Amygdala (tissue), 56 donors: ENCODE data around the gene DPF3.

Source experiments
- DNase-seq, 56 donors: peaks; one replicate each; lab custom pipeline; 2025; lab: John Stamatoyannopoulos, UW

Gene DPF3

DNA sequence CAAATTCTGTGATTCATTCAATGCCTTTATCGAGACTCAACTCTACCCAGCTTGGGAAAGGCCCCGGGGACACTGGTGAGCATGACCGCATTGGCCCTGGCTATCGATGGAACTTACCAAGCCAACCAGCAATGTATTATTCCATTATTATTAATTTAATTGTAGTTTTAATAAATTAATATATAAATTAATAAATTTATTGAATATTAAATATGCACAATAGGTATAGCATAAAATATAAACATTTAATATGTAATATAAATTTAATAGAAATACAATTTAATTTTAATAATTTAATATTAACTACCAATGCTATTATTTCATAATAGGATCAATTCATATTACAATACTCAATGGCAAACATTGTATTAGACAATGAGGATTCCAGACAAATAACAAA is 163.4 kb downstream of the DPF3 start:
- no peak for DNase-seq

GRCh38 chr14:72726444-72726843 is 167.5 kb downstream of the DPF3 start:
- peak in 4 of 56 donors; percentile 11 to 32 (median 24) for DNase-seq

GRCh38 chr14:72723858-72724530 is 169.9 kb downstream of the DPF3 start:
- peak in 1 of 56 donors; percentile 12 for DNase-seq

- no peak for DNase-seq
Observed at GRCh38 chr14:72722201-72722785, 171.6 kb downstream of the DPF3 start.

GRCh38 chr14:72721083-72721482 is 172.8 kb downstream of the DPF3 start:
- DNase-seq, result no peak

DNA sequence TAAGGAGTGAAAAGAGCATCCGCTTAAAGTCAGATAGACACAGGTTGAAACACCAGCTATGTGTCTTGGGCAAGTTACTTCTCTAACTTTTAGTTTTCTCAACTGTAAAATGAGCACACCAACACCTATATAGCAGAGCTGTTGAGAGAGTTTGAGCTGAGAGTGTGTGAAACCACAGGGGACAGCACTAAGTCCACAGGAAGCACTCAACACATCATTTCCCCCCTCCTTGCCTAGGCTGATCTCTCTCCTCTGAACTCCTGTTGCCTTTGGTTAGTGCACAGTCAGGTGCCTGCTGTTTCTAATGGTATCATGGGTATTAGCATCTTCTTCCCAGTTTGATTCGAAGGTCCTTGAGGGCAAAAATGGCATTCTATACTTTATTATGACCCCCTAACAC is 176.7 kb downstream of the DPF3 start:
- DNase-seq, result no peak

DNA sequence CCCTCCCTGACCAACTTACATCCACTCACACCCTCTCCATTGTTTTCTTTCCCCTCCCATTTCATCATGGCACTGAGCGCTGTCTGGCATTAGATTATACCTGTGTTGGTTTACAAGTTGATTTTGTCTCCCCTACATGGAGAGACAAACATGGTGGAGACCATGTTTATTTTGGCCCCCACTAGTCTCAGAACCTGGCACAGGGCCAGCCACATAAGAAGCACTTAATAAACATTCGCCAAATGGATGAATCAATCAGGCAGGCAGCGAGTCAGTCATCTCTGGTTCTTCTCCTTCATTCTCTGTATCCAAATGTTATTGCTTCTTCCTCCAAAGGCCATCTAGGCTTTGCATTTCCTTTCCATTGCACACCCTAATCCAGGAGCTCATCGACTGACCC is 177.4 kb downstream of the DPF3 start:
- DNase-seq, result no peak

GRCh38 chr14:72715850-72716228 is 178.1 kb downstream of the DPF3 start:
- peak in 6 of 56 donors; percentile 13 to 72 (median 29) for DNase-seq

DNA sequence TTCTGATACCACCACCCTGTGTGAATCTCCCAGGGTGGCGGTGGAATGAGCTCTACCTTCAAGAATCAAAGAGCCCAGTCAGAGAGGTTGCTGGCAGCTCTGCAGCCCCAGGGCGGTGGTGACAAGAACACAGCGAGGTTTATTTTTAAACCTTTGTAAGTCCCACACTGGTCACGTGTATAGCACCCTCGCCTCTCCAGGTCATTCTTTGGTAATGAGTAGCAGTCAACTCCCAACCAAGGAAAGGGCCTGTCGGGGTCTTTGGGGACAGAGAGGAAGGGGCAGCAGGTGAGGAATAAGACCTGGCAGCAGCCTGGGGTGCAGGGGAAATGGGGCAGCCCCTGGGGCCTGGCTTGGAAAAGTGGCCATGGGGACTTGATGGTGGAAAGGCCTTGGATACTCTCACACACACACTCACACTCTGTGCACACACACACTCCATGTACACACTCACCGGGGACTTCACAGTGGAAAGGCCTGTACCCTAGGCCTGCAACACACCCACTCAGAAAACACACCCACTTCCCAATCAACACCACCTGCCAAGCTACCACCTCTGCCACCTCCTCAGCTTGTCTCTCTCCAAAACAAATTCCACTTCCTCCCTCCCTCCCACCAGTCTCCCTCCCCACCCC is 178.6 kb downstream of the DPF3 start:
- peak in 10 of 56 donors; percentile 12 to 72 (median 23) for DNase-seq

- DNase-seq, result peak in 1 of 56 donors; percentile 25
Observed at GRCh38 chr14:72714871-72715214, 179.1 kb downstream of the DPF3 start.

- no peak for DNase-seq
Observed at GRCh38 chr14:72714094-72714493, 179.8 kb downstream of the DPF3 start.

DNA sequence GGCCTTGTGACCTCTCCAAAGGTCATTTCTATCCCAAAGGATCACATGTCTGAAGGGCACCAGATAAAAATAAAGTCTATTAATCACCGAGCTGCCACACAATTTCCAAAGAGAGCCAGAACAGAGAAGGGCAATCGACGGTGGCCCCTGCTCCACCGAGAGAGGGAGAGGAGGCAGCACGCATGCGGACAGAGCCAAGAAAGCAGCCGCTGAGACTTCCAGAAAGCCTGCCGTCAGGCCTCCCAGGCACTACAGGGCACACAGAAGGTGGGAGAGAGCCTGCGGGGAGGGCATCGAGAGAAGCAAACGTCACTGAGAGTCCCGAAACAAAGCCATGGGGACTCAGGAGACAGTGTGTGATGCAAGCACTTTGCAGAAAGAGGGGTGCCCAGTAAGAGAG is 182.0 kb downstream of the DPF3 start:
- DNase-seq, result peak in 1 of 56 donors; percentile 16

GRCh38 chr14:72709916-72710611 is 183.8 kb downstream of the DPF3 start:
- peak in 2 of 56 donors; percentile 29 to 57 for DNase-seq

- peak in 45 of 56 donors; percentile 17 to 78 (median 43) for DNase-seq
Observed at GRCh38 chr14:72708708-72709475, 185.0 kb downstream of the DPF3 start.

DNA sequence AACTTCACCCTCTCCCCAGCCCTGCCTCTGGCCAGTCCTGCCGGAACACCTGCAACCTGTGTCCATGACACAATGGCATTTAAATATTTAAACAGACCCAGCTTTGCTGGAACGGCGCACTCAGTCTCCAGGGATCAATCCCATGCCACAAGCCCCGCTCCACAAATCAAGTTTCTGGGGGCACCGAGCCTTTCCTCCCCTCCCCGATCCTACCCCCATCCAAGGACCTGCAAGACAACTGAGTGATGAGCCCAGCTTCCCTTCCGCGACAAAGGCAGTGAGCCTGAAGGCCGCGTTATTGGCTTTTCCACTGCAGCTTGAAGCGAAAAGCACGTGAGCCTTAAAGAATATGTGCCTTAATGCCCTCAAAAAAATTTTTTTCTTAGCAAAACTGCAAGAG is 185.7 kb downstream of the DPF3 start:
- no peak for DNase-seq

DNA sequence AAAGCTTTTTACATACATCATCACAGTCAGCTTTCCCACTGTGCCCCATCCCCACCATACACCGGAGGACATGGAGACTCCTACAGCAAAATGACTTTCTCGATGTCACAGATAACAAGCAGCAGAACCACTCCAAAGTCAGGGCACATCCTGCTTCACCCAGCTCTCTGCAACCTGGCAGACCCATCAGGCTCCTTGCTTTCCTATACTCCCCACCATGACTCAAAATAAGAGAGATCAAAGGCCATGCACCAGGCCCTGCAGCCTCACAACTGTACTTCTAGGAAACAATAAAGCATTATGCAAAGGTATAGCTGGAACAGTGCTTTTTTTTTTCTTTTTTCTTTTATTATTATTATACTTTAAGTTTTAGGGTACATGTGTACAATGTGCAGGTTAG is 187.4 kb downstream of the DPF3 start:
- no peak for DNase-seq

GRCh38 chr14:72704502-72704901 is 189.4 kb downstream of the DPF3 start:
- DNase-seq, result no peak

GRCh38 chr14:72701605-72702004 is 192.3 kb downstream of the DPF3 start:
- DNase-seq, result peak in 1 of 56 donors; percentile 12

- no peak for DNase-seq
Observed at GRCh38 chr14:72701237-72701565, 192.7 kb downstream of the DPF3 start.

DNA sequence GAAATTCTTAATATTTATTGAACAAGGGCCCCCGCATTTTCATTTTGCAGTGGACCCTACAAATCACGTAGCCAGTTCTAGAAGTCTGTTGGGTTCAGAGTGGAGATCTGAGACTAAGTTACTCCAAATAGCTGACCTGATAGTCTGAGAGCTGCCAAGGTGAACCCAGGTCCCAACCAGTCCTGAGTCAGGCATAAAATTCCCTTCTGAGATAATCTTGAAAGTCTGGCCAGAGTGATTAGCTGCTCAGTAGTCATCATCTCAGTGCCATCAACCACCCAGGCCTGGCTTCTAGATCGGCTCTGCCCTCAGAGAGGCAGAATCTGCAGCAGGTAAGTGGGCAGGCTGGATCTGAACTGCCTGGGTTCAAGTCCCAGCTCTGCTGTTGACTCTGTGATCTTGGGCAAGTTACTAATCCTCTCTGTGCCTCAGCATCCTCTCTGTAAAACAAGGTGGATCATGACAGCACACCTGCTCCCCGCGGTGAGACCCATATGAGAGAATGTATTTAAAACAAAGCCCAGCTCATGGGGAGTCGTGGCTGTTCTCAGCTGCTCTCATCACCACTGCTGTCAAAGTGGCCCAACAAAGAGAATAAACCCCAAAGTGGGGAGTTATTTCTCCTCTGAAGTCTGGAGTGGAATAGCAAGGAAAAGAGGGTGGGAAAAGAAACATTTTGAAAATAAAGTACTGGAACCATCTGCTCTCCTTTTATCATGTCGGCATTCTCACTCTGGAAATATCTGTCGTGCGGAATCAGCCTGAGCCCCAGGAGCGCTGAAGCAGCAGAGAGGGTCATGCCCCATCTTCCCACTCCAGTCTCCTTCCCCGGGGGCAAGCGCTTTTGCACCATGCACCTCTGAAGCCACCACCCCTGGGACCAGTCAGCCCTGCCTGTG is 193.3 kb downstream of the DPF3 start:
- DNase-seq, result no peak
